ENCODE data around the gene CSRNP3.

GRCh38 chr2:165434865-165435496 lies 34.5 kb upstream of the CSRNP3 start:
- TF ChIP-seq TAF1 (IDR thresholded peaks at IDR 0.05; ENCODE audit: borderline replicate concordance, insufficient read depth, low read length) (no peak), SIN3A (IDR thresholded peaks at IDR 0.05; ENCODE audit: borderline replicate concordance, insufficient read depth, low read length) (no peak), REST (IDR thresholded peaks at IDR 0.05; ENCODE audit: insufficient read depth in 1 of 2, low read depth in 2 of 2, low read length in 2 of 2) (no peak), POLR2AphosphoS5 (IDR thresholded peaks at IDR 0.05; ENCODE audit: low read depth, low read length) (no peak), FOXP2 (optimal IDR thresholded peaks at IDR 0.05; ENCODE audit: borderline replicate concordance, extremely low read depth, extremely low read length, insufficient read depth) (no peak)
